HG02571 (cell line): Measurements from ENCODE around the gene GNL1.
A peak's percentile ranks its signal among the peaks of the same experiment; 100 is the strongest.

Experiments
- ATAC-seq: cut with Tn5 transposase; IDR thresholded peaks from one replicate; pipeline ENCODE4 v1.9.1; 2021; ENCODE audit warnings: mild to moderate bottlenecking, moderate library complexity; ENCODE audit not compliant: unreplicated experiment

The GNL1 gene

DNA sequence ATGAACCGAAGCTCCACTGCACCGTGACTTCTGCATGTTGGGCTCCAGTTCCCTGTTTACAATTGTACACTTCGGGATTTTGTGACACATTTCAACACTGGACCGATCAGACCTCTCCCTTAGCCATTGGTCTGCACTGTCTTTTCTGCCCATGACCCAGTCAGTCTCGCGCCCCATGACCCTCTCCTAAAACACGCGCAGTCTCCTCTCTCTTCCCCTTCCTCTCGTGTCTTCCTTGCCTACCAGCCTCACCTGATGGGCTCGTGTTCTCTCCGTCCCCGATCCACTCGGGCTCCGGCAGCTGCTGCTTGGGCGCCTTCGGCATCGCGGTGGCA, 14.4 kb upstream of the GNL1 start:
- ATAC-seq = no peak

DNA sequence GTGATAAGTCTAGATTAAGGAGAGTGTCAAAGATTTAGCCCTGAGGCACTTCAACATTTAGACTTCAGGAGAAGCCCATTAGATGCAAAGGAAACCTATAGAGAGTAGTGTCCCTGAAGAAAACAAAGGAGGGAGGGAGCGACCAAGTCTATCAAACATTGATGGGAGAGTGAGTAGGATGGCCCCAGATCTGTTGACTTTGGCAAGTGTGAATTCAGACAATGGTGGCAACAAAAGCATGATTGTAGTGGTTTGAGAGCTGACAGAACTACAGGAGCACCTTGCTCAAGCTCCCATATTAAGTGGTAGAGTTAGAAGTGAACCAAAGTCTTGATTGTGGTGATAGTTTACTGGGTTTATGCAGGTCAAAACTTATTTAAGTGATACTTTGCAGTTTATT, 14.0 kb upstream of the GNL1 start:
- no peak for ATAC-seq

- ATAC-seq = no peak
Observed at GRCh38 chr6:30568245-30568644, 12.0 kb upstream of the GNL1 start.

DNA sequence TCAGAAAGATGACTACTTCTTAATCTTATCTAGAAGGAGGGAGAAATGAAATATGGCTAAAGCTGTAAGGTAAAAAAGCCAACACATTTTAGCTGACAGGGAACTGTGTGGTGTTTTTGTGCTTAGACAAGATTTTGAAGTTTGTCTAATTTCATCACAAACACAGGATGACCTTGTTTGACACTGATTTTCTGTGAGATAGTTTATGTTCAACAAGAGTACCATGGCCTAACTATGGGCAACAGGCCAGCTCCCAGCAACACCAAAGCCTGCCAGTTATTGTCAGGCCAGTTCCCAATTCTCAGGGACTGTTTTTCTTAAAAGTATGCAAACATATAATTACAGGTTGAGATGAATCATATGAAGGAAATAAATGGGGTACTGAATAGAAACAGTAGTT, 9.5 kb upstream of the GNL1 start:
- no peak for ATAC-seq

DNA sequence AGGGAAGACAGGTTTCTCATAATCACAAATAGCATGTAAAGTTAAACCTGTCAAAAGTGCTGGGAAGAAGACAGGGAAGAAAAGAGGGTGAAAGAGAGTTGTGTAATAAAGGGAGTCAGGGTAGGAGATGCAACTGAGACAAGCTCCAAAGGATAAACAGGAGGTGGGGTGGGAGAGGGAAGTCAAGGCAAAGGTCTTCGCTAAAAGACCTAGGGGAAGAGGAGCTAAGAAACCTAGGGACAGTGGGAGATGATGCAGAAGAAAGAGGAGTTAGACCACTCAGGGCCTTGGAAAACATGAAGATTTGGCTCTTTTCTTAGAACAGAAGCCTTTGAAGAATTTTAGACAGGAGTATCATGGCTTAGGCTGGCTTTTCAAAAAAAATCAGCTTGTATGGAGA, 7.8 kb upstream of the GNL1 start:
- ATAC-seq = no peak

DNA sequence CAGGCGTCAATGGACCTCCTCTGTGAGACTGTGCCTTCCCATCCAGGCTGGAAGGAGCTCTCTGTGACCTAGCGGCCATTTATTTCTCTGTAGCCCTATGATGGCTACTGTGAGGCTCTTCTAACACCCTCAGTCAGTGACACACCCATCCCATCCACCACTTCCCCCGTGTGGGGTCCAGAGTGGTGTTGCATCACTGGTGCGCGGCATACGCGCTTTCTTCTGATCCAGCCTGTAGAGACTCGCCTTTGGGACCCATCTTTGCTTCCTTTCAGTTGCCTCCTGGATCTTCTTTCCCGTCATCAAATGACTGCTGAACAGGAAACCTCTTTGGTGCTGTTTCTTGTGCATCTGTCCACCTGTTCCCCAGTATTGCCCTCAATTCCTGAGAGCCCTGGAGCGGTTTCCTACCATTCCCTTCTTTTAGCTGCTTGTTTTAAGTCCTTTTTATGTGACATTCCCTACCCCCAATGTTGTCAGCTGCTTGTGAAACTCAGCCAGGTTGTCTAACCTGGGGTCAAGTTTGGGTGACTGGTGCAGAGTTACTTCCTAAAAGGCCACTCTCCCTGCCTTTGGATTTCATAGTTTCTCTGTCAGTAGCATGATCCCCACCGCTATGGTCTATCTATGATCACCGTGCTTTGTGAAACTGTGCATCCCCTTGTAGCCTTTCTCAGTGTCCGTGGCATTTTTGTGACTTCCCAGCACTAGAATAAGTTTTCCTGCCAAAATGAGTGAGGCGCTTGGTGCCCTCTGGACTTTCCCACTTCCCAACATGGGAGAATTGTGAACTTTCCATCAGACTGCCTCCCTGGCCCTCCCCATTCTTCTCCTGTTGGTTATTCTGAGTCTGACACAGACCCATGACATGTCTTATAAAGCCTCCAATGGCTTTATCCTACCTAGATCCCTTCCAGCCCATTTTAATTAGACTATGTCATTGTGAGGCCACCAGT, 6.5 kb upstream of the GNL1 start:
- no peak for ATAC-seq

- no peak for ATAC-seq
Observed at GRCh38 chr6:30560930-30561329, 4.6 kb upstream of the GNL1 start.

- ATAC-seq = no peak
Observed at GRCh38 chr6:30557683-30557981, 1.3 kb upstream of the GNL1 start.

DNA sequence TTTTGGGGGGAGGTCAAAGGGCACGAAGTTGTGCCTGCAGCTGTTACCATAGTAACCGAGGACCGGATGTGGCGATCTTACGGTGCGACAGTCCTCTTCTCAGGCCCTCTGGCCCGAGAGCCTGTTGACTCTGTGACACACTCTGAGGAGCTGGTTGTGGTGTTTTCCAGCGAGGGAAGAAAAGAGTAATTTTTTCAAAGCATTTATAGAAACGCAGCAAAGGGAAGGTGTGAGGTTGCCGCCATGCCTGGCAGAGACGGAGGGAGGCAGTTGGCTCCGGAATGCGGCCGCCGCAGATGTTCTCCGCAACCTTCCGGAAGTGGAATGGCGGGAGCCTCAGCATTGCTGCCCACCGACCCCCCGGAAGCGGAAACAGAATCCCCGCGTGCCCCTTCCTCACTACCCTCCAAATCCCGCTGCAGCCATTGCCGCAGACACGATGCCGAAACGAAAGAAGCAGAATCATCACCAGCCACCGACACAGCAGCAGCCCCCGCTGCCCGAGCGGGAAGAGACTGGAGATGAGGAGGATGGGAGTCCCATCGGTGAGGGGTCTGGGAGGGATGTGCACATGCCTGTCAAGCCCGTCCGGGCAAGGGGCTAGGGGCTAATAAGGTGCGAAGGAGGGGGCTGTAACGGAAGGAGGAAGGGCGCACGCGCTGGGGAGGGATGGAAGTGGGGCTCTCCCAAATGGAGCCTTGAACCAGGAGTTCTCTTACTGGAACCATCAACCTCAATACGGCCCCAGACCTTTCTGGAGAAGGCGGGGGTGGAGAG, 805 bp upstream of the GNL1 start, which contains the start of gene PRR3:
Gene PRR3, plus strand, starts transcription at position 390 of the 777 bp plus-strand sequence. Its CDS starts 50 bp downstream, at position 440.
- peak; percentile 46 for ATAC-seq

GRCh38 chr6:30555816-30556065, 548 bp downstream of the GNL1 start:
- ATAC-seq = no peak

- no peak for ATAC-seq
Observed at GRCh38 chr6:30554962-30555815, 1.1 kb downstream of the GNL1 start.

- no peak for ATAC-seq
Observed at GRCh38 chr6:30554404-30554803, 1.9 kb downstream of the GNL1 start.

GRCh38 chr6:30548375-30548774, 7.9 kb downstream of the GNL1 start:
- no peak for ATAC-seq

DNA sequence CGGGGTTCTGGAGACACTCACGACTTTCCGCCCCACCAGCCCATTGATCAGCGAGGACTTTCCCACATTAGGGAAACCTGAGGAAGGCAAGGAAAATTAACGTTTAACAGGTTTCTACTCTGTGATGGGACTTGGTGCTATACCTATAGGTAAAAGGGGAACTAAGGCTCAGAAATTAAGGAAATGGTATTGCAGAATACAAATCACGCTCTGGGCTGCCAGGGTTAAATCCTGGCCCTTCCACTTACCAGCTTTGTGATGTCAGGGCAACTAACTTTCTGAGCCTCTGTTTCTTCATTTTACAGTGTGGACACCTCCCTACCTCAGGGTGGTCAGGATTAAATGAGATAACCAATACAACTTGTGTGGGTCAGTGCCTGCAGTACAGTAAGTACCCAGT, 8.8 kb downstream of the GNL1 start:
- no peak for ATAC-seq

DNA sequence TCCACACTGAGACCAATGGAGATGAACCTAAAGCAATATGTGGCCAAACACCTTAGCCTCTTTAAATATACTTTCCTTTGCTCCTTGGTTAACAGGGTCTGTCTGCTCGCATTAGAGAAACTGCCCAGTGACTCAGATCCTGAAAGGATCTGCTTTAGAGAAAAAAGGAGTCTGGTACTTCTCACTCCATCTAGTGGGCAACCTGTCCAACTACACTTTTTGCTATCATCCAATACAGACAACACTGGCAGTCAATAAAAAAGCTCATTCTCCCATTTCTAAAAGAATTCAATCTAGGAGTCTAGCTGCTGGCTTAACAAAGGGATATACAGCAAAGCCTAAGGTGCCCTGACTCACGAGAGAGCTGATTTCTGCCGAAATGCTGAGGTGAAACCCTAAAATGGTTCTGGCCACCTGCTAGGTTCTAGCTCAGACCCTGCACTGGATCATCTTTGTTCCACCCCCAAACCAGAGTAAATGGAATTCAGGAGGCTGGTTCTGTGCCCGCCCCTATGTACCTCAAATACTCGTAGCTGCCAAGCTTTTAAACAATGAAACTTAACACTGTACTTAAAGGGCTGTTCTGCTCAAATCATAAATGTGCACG, 11.5 kb downstream of the GNL1 start:
- ATAC-seq = no peak

DNA sequence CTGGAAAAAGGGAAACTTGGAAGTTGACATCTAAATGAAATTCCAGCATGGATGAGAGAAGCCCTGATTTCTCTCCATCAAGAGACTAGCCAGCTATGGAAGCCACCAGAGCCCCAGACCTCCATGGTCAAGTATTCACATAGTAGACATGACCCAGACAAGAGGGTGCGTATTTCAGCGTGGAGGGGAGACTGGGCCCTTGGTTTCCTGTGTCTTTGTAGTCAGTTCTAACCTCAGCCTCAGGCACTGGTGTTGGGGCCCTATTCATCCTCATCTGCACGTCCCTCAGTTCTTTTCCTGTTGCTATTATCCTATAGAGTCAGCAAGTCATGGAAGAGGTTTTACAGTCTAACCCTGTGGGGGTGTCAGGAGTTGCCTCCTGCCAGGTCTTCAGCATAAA, 12.5 kb downstream of the GNL1 start:
- ATAC-seq = no peak

DNA sequence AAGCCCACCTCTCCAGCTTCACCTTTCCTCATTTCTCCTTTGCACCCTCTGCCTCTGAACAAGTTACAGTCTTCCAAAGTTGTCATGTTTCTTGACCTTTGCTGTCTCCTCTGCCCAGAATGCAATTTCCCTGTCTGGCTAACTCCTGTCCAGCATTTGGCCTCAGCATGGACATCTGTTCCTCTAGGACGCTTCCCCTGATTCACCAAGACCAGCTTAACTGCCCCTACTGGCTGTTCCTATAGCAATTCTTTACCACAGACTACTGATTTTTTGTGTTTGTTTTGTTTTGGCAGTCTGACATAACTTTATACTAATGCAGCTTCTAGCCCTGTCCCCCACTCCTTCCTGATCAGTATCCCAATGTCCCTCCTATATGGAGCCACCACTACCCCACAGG, 13.4 kb downstream of the GNL1 start:
- ATAC-seq = no peak

DNA sequence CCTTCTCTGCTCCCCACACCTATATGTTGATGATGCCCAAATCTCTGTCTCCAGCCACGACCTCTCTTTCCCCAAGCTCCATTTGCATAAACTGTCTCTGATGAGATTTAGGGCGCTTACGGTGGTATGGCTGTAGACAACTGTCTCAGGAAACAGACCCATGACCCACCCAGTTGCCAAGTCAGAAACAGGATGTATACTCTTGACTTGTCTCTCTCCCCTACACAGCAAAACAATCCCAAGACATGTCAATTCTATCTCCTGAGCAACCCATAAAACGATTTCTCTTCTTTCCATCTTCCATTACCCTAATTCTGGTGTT, 13.9 kb downstream of the GNL1 start:
- ATAC-seq = no peak

GRCh38 chr6:30541515-30542403, 14.5 kb downstream of the GNL1 start:
- no peak for ATAC-seq

GRCh38 chr6:30537931-30538330, 18.4 kb downstream of the GNL1 start:
- no peak for ATAC-seq
